H1 (cell line): ENCODE results near the gene PIGU.

Experiments
- BACH1 ChIP-seq: IDR thresholded peaks from 2 replicates; pipeline ENCODE4 v1.6.1; 2012; ENCODE audit warnings: low read length, improper control_type of control experiment
- BRCA1 ChIP-seq: IDR thresholded peaks from 2 replicates; pipeline ENCODE4 v1.6.1; 2012; ENCODE audit warnings: low read depth, low read length, improper control_type of control experiment
- CTCF ChIP-seq, 3 experiments: IDR thresholded peaks; 1 replicate in 2 of 3; 2 replicates in 1 of 3; pipeline versions ENCODE4 v1.5.1 to v1.6.1; 2011; ENCODE audit warnings: low read length in 3 of 3, mild to moderate bottlenecking in 3 of 3, inconsistent platforms in 2 of 3, low read depth in 1 of 3, moderate library complexity in 1 of 3; ENCODE audit not compliant: insufficient read depth in 1 of 3; ENCODE audit errors: control extremely low read depth in 1 of 3
- EP300 ChIP-seq, 2 experiments: IDR thresholded peaks; 1 replicate in 1 of 2; 2 replicates in 1 of 2; pipeline ENCODE4 v1.6.1; 2011 to 2012; ENCODE audit warnings: low read depth in 2 of 2, low read length in 2 of 2, mild to moderate bottlenecking in 2 of 2, borderline replicate concordance in 1 of 2, inconsistent platforms in 1 of 2, moderate library complexity in 1 of 2
- NRF1 ChIP-seq: IDR thresholded peaks from 2 replicates; pipeline ENCODE4 v1.6.1; 2011; ENCODE audit warnings: mild to moderate bottlenecking, low read depth, low read length, improper control_type of control experiment
- POLR2A ChIP-seq, 2 experiments: IDR thresholded peaks; 1 replicate in 1 of 2; 2 replicates in 1 of 2; pipeline ENCODE4 v1.6.1; 2011; ENCODE audit warnings: low read depth in 2 of 2, low read length in 2 of 2, mild to moderate bottlenecking in 2 of 2; ENCODE audit errors: control extremely low read depth in 1 of 2
- RAD21 ChIP-seq, 2 experiments: IDR thresholded peaks in 1 of 2; conservative IDR thresholded peaks in 1 of 2; 2 replicates each; pipeline ENCODE4 v1.6.1; 2011; ENCODE audit warnings: low read depth in 2 of 2, low read length in 2 of 2, improper control_type of control experiment in 1 of 2, inconsistent platforms in 1 of 2, mild to moderate bottlenecking in 1 of 2, moderate library complexity in 1 of 2
- SIN3A ChIP-seq, 2 experiments: IDR thresholded peaks in 1 of 2; conservative IDR thresholded peaks in 1 of 2; 2 replicates each; pipeline ENCODE4 v1.6.1; 2011 to 2012; ENCODE audit warnings: low read length in 2 of 2, improper control_type of control experiment in 1 of 2, low read depth in 1 of 2, mild to moderate bottlenecking in 1 of 2
- TAF1 ChIP-seq: IDR thresholded peaks from 2 replicates; pipeline ENCODE4 v1.6.1; 2011; ENCODE audit warnings: mild to moderate bottlenecking, low read depth, low read length
- YY1 ChIP-seq: IDR thresholded peaks from 2 replicates; pipeline ENCODE4 v1.6.1; 2011; ENCODE audit warnings: low read depth, mild to moderate bottlenecking, low read length
- ZNF274 ChIP-seq: IDR thresholded peaks from 2 replicates; pipeline ENCODE4 v1.7.0; 2012; ENCODE audit warnings: low read length, borderline replicate concordance; ENCODE audit errors: extremely low read depth

- TF ChIP-seq POLR2A (IDR thresholded peaks at IDR 0.05; ENCODE audit: control extremely low read depth in 1 of 2, low read depth in 2 of 2, low read length in 2 of 2) (no peak), YY1 (no peak), ZNF274 (no peak), BRCA1 (no peak), TAF1 (no peak), CTCF (IDR thresholded peaks at IDR 0.05; ENCODE audit: control extremely low read depth in 1 of 3, insufficient read depth in 1 of 3, low read depth in 1 of 3, low read length in 3 of 3) (no peak), BACH1 (no peak), RAD21 (IDR thresholded peaks at IDR 0.05 in 1 of 2, conservative IDR thresholded peaks at IDR 0.05 in 1 of 2; ENCODE audit: low read depth in 2 of 2, low read length in 2 of 2) (no peak), EP300 (IDR thresholded peaks at IDR 0.05; ENCODE audit: borderline replicate concordance in 1 of 2, low read depth in 2 of 2, low read length in 2 of 2) (no peak), NRF1 (no peak), SIN3A (conservative IDR thresholded peaks at IDR 0.05 in 1 of 2, IDR thresholded peaks at IDR 0.05 in 1 of 2; ENCODE audit: low read depth in 1 of 2, low read length in 2 of 2) (no peak)
These were observed 22.6 kb downstream of the PIGU start for GRCh38 chr20:34654207-34654744.
